SHP77 (cell line): ENCODE measurements around the gene SLC22A14.
"Not testable (repeated sequence)": the region's sequence is repeated elsewhere in the genome, so short reads cannot be mapped to it uniquely, and the experiment has no call there.

Experiments
- DNase-seq, 2 experiments: peaks; one replicate each; lab custom pipeline; 2025; lab: John Stamatoyannopoulos, UW

Gene SLC22A14, protein sequence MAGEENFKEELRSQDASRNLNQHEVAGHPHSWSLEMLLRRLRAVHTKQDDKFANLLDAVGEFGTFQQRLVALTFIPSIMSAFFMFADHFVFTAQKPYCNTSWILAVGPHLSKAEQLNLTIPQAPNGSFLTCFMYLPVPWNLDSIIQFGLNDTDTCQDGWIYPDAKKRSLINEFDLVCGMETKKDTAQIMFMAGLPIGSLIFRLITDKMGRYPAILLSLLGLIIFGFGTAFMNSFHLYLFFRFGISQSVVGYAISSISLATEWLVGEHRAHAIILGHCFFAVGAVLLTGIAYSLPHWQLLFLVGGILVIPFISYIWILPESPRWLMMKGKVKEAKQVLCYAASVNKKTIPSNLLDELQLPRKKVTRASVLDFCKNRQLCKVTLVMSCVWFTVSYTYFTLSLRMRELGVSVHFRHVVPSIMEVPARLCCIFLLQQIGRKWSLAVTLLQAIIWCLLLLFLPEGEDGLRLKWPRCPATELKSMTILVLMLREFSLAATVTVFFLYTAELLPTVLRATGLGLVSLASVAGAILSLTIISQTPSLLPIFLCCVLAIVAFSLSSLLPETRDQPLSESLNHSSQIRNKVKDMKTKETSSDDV

DNA sequence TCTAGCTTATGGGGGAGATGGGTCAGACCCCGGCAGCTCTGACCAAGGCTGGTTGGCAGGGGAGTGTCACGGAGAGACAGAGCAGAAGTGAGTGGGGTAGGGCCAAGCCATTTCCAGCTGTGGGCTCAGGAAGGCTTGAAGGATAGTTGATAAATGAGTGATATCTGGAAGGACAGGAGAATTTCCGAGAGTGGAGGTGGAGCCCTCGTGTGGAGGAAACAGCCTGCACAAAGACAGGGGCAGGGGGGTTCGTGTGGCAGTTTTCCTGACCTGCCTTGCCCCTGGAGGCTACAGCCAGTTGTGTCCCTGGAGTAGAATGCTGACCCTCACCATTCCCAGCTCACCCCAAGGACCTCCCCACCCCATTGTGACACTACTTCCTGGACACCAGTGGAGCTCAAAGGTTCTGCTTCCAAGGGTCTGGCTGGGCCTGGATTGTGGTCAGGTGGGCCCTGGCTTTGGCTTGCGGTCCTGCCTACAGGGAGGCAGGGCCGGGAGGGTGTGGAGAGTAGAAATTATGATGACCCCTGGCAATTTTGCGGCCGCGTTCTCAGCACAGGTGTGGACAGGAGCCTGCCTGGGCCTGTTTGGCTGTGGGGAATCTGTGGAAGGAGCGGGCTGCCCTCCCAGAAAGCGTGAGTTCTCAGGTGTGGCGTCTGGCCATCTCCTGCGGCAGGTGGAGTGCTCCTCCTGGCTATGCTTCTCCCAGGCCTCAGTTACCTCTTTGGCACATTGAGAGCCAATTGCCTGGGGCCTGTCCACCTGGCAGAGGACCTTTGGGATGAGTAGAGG lies at the start of gene SLC22A14:
TSS of gene SLC22A14 (plus strand) at position 400 of the 792 bp plus-strand sequence. CDS start 23,733 bp downstream, outside the sequence.
- DNase-seq, result no peak

DNA sequence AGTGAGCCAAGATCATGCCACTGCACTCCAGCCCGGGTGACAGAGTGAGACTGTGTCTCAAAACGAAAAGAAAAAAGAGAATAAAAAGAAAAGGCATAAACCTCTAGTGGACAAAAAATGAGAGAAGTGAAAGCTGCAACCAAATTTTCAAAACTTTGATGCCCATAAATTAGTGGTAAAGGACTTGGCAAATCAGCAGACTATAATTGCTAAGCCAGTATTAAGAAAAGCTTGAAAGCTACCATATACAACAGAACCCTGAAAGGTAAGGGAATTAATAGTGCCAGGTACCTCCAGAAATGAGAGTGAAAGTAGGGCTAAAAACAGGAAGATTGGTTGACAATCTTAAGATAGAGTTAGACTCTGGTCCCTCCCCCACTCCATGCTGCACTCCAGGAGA lies 49.4 kb upstream of the SLC22A14 start:
- no peak for DNase-seq

DNA sequence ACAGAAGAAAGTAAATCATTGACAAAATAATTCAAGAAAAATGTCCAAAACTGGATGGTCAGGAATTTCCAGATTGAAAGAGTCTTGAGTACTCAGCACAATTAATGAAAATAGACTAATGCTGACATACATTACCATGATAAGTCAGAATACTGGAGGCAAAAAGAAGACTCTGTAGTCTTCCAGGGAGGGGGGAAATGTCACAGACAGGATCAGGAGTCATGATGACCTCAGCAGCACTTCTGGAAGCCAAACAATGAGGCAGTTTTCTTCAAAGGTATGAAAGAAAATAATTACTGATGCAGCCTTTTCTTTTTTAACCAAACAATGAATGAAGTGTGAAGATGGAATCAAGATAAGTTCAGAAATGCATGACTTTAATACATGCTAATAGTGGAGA lies 46.6 kb upstream of the SLC22A14 start:
- DNase-seq, result no peak

DNA sequence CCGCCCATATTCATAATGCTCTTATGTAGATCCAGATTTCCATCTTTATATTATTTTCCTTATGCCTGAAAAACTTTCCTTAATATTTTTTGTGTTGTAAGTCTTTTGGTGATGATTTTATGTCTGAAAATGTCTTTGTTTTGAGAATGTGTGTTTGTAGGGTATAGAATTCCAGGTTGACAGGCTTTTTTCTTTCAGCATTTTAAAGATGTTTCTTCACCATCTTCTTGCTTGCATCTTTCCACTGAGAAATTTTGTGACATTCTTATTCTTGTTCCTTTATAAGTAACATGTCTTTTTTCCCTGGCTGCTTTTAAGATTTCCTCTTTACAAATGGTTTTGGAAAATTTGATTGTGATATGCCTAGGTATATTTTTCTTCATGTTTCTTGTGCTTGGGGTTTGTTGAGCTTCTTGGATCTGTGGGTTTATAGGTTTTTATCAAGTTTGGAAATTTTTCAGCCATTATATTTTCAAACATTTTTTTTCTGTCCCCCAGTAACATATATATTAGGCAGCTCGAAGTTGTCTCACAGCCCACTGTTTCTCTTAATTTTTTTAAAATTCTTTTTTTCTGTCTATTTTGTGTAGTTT lies 43.6 kb upstream of the SLC22A14 start:
- no peak for DNase-seq

DNA sequence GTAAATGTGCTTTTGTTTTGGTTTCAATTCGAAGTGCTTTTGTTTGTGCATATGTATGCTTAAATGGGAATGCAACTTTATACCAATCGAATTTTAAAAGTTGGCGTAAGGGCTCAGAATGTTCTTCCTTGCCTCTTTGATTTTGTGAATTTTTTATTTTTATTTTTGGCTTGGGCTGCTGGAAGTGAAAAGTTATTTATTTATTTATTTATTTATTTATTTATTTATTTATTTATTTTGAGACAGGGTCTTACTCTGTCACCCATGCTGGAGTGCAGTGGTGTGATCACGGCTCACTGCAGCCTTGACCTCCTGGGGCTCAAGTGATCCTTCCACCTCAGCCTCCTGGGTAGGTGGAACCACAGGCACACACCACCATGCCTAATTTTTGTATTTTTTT lies 39.3 kb upstream of the SLC22A14 start:
- not testable (repeated sequence) for DNase-seq

DNA sequence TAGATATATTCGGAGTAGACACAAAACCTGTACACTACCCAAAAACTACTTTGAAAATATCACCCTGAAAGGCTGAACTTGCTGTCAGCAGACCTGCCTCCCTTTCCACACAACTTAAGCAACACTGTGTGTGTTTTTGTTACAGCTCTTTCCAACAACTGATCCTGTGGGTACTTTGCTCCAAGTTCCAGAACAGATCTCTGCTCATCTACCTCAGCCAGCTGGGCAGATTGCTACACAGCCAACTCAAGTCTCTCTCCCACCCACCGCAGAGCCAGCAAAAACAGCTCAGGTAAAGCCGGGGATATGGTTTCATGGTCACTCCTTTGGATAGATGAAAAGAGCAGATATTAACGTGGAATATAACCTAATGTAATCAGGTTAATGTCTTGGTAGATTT lies 36.2 kb upstream of the SLC22A14 start:
- DNase-seq, result no peak

DNA sequence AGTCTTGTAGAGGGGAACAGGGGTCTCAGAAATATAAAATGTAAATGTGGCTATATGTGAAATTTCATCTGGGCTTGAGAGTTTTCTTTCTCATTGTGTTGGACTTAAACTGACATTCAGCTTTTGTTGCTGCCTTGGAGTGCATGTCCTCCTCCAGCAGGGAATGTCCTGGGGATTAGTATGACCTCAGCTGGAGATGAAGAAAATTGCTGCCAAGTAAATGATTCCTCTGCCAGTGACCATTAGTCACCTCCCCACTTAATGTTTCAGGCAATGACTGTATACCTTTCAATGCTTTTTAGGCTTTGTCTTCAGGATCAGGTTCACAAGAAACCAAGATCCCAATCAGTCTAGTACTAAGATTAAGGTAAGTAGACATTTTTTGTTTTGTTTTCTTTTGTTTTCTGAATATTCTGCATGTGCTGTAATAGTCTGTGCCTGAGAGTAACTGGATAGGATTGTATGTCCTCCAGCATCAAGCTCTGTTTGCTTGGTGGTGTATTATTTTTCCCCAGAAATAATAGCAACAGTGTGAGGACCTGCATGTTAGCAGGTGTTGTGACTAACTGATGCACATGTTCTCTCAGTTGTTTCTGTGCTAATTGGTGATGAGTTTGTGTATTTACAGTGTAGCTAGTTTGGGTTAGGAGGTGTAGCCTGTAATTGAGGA lies 34.6 kb upstream of the SLC22A14 start:
- DNase-seq, result no peak

DNA sequence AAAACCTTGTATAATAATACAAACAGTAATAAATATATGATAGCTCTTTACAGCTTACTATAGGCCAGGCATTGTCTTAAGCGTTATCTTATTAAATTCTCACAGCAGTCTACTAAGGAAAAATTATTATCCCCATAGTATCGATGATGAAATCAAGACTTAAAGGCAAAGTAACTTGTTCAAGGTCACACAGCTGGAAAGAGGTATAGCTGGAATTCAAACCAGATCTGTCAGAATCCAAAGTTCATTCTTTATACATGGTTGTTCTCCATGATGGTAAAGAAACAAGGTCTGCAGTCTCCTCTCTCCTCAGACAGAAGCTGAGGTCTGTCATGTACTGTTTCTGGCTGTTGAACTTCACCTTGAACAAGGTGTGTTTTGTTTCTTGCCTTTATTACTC lies 31.9 kb upstream of the SLC22A14 start:
- DNase-seq, result no peak

DNA sequence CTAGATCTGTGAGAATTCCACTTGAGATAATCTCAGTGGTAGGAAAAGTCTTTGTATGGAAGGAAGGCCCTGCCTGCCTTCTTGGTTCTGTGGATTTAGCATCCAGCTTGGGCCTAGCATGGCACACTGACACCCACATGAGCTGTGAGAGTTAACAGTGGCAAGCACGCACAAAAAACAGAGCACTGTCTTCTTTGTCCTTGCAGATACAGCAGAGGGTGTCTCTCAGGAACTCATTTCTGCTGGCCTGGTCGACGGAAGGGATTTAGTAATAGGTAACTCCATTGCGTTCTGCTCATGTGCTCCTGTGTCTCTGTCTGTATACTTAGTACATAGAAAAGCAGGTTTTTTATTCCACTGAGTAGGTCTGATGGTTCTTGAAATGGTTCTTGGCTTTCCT lies 30.9 kb upstream of the SLC22A14 start:
- no peak for DNase-seq

DNA sequence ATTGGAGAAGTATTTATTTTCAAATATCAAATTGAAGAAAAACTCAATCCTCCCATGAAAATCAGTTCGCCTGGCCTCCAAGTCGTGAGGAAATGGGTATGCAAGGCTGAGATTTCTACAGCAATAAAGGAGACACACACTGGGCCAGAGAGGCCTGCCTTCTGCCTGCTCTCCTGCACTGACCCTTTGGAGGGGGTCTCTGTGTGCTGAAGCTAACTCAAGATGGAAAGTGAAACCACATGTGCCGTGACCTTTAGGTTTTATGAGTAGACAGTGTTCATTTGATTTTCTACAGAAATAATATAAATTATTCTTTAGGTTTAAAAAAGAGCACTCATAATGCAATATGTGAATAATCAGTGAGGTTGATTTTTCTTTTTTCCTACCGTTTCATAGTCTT lies 28.4 kb upstream of the SLC22A14 start:
- no peak for DNase-seq

DNA sequence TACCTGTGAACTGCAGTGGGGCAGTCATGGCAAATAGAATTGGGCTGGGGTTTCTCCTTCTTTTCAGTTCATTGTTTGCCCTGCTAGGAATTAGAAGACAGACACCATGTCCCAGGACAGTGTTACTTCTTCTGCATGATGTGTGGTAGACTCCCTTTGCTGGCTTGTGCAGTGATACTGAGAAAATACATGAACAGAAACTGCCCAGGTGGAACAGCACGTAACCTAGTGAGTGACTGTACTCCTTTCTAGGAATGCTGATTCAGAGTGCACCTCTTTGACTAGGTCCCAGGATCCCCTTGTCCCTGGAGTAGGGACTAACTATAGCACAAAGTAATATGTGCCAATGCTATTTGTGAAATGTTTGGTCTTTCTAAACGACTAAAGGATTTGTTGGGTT lies 27.2 kb upstream of the SLC22A14 start:
- no peak for DNase-seq

DNA sequence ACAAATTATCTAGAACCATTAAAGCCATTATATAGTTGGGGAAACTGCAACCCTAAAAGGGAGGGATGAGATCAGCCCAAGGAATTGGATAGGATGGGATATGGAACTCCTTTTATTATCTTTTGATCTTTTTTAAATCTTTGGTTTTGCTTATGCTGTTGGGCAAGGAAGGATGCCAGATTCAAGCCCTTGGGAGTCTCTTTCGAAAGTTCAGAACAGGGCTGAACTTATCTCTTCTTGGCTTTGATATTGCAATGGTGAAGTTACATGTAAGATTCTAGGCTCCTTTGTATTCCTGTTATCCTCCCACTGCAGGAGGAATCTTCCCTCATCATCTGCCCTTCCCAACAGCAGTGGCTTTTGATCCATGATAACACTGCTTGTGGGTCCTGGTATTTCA lies 26.5 kb upstream of the SLC22A14 start:
- no peak for DNase-seq

DNA sequence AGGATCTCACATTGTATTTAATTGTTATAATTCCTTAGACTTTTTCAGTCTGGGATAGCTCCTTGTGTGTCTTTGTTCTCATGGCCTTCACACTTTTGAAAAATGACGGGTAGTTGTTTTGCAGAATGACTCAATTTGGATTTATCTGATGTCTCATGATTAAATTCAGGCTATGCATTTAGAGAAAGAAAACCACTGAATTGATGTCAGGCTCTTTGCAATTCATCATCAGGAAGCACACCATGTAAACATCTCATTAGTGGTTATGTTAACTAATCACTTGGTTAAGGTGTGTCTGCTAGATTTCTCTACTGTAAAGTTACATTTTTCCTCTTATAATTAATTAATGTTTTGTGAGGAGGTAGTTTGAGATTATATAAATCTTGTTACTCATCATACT lies 24.5 kb upstream of the SLC22A14 start:
- no peak for DNase-seq

DNA sequence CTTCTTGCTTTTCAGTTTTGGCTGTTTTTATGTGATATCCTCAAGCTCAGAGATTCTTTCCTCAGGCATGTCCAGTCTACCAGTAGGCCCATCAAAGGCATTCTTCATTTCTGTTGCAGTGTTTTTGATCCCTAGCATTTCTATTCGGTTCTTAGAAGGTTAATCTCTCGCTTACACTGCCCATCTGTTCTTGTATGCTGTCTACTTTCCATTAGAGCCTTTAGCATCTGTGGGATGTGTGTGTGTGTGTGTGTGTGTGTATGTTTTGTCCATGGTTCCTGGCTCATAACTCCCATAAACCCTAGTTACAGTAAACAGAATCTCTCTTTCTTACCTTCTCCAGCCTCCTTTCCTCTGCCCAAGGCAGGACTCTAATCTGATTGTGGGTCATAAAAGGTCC lies 21.6 kb upstream of the SLC22A14 start:
- DNase-seq, result no peak

DNA sequence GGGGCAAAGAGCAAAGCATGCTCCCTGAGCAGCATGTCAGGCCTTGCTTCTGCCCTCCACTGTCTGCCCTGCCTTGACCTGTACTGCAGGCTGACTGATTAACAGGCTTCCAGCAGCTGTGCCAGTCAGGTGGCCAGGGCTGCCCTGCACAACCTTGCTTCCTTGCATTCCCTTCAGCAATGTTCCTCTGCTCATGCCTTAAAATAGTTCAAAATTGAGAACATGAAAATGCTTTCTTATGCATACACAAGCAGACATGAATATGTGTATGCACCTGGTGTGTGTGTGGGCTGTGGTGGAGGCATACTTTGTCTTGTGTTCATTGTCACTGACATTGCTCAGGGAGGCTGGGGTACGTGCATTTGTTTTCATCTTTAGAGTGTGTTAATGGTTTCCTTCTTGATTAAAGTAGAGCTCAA lies 17.7 kb upstream of the SLC22A14 start:
- DNase-seq, result no peak

DNA sequence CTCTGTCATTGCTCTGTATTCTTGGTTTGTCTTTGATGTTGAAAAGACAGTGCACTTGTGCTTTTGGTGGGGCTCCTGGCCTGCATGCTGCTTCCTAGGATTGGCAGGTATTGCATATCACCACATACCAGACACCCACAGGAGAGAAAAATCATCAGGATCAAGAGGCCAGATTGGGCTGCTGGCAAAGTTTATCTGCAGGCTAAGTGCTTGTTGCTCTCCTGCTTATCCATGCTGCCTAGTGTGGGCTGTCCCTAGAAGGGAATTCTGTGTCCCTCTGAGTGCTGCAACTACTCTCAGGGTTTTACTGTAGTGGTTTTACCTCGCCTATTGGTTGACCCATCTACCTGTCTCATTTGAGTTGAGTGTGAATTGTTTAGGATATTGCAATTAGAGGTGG lies 17.3 kb upstream of the SLC22A14 start:
- DNase-seq, result no peak

DNA sequence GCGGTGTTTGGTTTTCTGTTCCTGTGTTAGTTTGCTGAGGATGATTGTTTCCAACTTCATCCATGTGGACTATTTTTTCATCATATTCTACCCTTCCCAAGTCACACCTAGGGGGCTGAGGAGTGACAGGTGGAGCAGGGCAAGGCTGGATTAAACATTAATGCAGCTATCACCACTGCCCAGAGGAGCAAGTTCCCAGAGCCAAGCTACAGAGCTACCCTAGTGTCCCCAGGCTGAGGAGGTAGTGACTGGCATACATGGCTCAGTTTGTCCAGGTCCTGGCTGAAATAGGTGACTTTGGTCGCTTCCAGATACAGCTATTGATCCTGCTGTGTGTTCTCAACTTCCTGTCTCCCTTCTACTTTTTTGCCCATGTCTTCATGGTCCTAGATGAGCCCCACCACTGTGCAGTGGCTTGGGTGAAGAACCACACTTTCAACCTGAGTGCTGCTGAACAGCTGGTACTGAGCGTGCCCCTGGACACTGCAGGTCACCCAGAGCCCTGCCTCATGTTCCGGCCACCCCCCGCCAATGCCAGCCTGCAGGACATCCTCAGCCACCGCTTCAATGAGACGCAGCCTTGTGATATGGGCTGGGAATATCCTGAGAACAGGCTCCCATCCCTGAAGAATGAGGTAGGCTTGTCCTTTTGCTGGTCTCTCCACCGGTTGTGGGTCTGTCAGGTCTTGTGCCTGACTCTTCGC lies 16.3 kb upstream of the SLC22A14 start, which contains the start of gene SLC22A13:
TSS of gene SLC22A13 (plus strand) at position 209 of the 704 bp plus-strand sequence. CDS start at position 258, 49 bp downstream.
- DNase-seq, result no peak

DNA sequence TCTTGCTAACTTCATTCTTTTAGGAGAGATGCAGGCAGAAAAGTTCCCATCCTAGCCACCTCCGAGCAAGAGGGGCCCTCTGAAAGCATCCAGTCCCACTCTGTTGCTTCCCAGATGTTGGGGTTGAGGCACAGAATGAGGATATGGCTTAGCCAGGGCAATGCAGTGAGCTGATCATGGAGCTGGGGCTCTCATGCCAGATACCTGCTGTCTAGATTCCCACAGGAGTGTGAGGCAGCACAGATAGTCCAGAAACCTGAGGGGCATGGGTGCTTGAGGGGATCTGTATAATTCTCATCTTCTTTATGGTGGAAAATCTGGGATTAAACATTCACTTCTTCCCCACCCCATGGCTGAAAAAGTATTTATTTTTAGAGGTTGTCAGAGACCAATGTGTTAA lies 15.3 kb upstream of the SLC22A14 start:
- DNase-seq, result no peak

DNA sequence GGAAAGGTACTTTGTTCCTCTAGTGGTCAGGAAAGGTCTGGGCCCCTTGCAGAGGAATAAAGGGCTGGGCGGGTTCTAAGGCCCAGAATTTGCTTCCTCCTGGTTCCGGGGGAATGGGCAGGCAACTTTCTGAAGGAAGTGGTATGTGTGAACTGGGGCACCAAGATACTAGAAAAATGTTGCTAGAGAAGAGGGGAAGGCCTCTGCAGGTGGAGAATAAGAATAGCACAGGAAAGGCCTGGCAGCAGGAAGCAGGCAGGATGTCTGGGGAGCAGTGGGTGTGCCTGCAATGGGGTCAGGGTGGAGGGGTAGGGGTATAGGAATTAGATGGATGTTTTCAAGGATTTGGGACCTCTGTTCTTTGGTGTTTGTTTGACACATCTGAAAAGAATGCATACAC lies 14.4 kb upstream of the SLC22A14 start:
- DNase-seq, result no peak

DNA sequence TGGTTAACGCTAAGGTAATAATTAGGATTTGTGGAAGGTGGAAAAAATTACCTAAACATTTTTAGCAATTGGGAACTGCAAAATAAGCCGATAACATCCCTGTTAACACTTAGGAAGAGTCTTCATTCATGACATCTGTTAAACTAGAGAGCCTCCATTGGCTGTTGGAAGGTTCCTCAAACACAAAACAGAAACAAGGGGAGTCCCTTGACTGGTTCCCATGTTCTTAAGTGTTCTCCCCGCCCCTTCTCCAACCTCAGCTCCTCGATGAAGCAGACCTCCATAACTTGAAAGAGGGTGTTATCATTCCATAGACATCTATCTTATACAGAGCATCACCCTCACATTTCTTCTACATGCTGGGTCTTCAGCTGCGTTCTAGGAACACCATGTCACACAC lies 14.0 kb upstream of the SLC22A14 start:
- no peak for DNase-seq

DNA sequence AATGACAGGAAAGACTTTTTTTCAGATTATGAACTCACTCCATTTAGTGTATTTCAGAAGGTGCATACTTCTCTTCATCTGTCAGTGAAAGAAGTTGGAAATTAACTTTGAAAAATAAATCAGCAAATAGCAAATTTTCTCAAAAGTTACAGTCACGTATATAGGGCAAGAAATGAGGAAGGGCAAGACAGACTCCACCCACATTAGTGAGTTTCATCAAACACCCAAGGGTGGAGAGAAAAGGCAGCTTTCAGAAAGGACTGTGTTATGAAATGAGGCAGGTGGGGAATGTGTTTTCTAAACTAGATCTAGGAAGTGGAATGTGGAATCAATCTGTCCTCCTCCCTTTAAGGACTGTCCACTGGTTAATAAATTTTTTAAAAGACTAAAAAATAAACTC lies 13.6 kb upstream of the SLC22A14 start:
- no peak for DNase-seq
